ENCODE data around the gene ELF1. TPM values are rescaled to one million over a fixed set of nuclear protein-coding genes. Genes with fewer than 3 reads are reported as not detected.
"Not testable (repeated sequence)": the region's sequence is repeated elsewhere in the genome, so short reads cannot be mapped to it uniquely, and the experiment has no call there.

The ELF1 gene
- total RNA-seq, 2 experiments from 2014 or later = 120 to 143 TPM

- Mint-ChIP-seq H3K27ac (peak overlapping the region; percentile 93), H3K9me3 (ENCODE audit: low read depth) (no peaks in the 10 kb centered on the region), H3K36me3 (peaks cover 47% of the 10 kb centered on the region), H3K27me3 (no peaks in the 10 kb centered on the region), H3K4me3 (peak overlapping the region; percentile 96), H3K4me1 (peaks cover 51% of the 10 kb centered on the region)
- ATAC-seq (peak; percentile 64), DNase-seq (peak; percentile 81)
- CTCF ChIA-PET = interaction anchor here (1.0 to 1.6 kb wide), 2 partner anchors 20 to 38 kb away, joined by 3 read pairs; no protein-coding TSS in a partner anchor
Observed at GRCh38 chr13:40982772-40983171, 36.3 kb downstream of the ELF1 start.

GRCh38 chr13:40981949-40982348 lies 37.2 kb downstream of the ELF1 start:
- Mint-ChIP-seq H3K27ac (peak overlapping the region; percentile 93), H3K36me3 (peaks cover 50% of the 10 kb centered on the region), H3K27me3 (no peaks in the 10 kb centered on the region), H3K4me3 (peak overlapping the region; percentile 96), H3K4me1 (peaks cover 55% of the 10 kb centered on the region), H3K9me3 (ENCODE audit: low read depth) (no peaks in the 10 kb centered on the region)
- DNase-seq = no peak
- CTCF ChIA-PET = interaction anchor here (1.1 to 1.6 kb wide), 2 partner anchors 21 to 27 kb away, joined by 3 read pairs; no protein-coding TSS in a partner anchor
- ATAC-seq = no peak

- Mint-ChIP-seq H3K27me3 (no peaks in the 10 kb centered on the region), H3K36me3 (peaks cover 53% of the 10 kb centered on the region), H3K4me1 (peaks cover 57% of the 10 kb centered on the region), H3K4me3 (peak overlapping the region; percentile 96), H3K9me3 (ENCODE audit: low read depth) (no peaks in the 10 kb centered on the region), H3K27ac (peak overlapping the region; percentile 96)
- CTCF ChIA-PET = interaction anchor here (1.1 to 1.6 kb wide), 3 partner anchors 21 to 71 kb away, joined by 3 read pairs; no protein-coding TSS in a partner anchor
- ATAC-seq = peak; percentile 17
- no peak for DNase-seq
Observed at GRCh38 chr13:40981361-40981760, 37.8 kb downstream of the ELF1 start.

GRCh38 chr13:40980461-40980860 lies 38.7 kb downstream of the ELF1 start:
- DNase-seq = no peak
- Mint-ChIP-seq H3K4me3 (peak overlapping the region; percentile 96), H3K36me3 (peaks cover 60% of the 10 kb centered on the region), H3K27ac (peak overlapping the region; percentile 96), H3K27me3 (no peaks in the 10 kb centered on the region), H3K4me1 (peaks cover 59% of the 10 kb centered on the region), H3K9me3 (ENCODE audit: low read depth) (no peaks in the 10 kb centered on the region)
- ATAC-seq = peak; percentile 45
- CTCF ChIA-PET = interaction anchor here (1.2 to 1.5 kb wide), 2 partner anchors 12 to 72 kb away, joined by 3 to 8 read pairs; no protein-coding TSS in a partner anchor

- no peaks in the 10 kb centered on the region for H3K9me3 Mint-ChIP-seq (ENCODE audit: low read depth)
- no peak for DNase-seq
- CTCF ChIA-PET = interaction anchor here (1.1 to 2.9 kb wide), 5 partner anchors 13 to 75 kb away, joined by 3 to 10 read pairs (median 5); partner anchors contain the start of gene ELF1
- peaks cover 64% of the 10 kb centered on the region for H3K4me1 Mint-ChIP-seq
- H3K4me3 Mint-ChIP-seq = peak overlapping the region; percentile 96
- H3K36me3 Mint-ChIP-seq = peaks cover 56% of the 10 kb centered on the region
- ATAC-seq = no peak
- H3K27ac Mint-ChIP-seq = peak overlapping the region; percentile 96
- no peaks in the 10 kb centered on the region for H3K27me3 Mint-ChIP-seq
Observed at GRCh38 chr13:40979232-40979631, 39.9 kb downstream of the ELF1 start.

GRCh38 chr13:40978109-40978508 lies 41.0 kb downstream of the ELF1 start:
- H3K36me3 Mint-ChIP-seq = peaks cover 58% of the 10 kb centered on the region
- H3K4me1 Mint-ChIP-seq = peaks cover 60% of the 10 kb centered on the region

GRCh38 chr13:40975441-40975840 lies 43.7 kb downstream of the ELF1 start:
- Mint-ChIP-seq H3K36me3 (peaks cover 55% of the 10 kb centered on the region), H3K9me3 (ENCODE audit: low read depth) (no peaks in the 10 kb centered on the region), H3K27me3 (no peaks in the 10 kb centered on the region), H3K27ac (peak overlapping the region; percentile 71), H3K4me3 (no peak overlapping the region), H3K4me1 (peaks cover 80% of the 10 kb centered on the region)
- CTCF ChIA-PET = interaction anchor here (0.9 to 3.0 kb wide), 6 partner anchors 11 to 85 kb away, joined by 3 to 17 read pairs (median 12); partner anchors contain the start of gene WBP4
- ATAC-seq = no peak
- no peak for DNase-seq

More at GRCh38 chr13:40978109-40978508, 41.0 kb downstream of the ELF1 start:
- not testable (repeated sequence) for H3K27me3 Mint-ChIP-seq; ATAC-seq; H3K9me3 Mint-ChIP-seq (ENCODE audit: low read depth); DNase-seq
- peak overlapping the region; percentile 96 for H3K4me3 Mint-ChIP-seq
- H3K27ac Mint-ChIP-seq = peak overlapping the region; percentile 85
- CTCF ChIA-PET = interaction anchor here (0.6 to 2.9 kb wide), 5 partner anchors 34 to 56 kb away, joined by 3 to 10 read pairs (median 3); no protein-coding TSS in a partner anchor

GRCh38 chr13:40974460-40975407 lies 44.4 kb downstream of the ELF1 start:
- Mint-ChIP-seq H3K4me3 (peak overlapping the region; percentile 25), H3K36me3 (peaks cover 49% of the 10 kb centered on the region), H3K27ac (peak overlapping the region; percentile 71), H3K4me1 (peaks cover 85% of the 10 kb centered on the region), H3K9me3 (ENCODE audit: low read depth) (no peaks in the 10 kb centered on the region), H3K27me3 (no peaks in the 10 kb centered on the region)
- CTCF ChIA-PET = interaction anchor here (0.6 to 3.0 kb wide), 27 partner anchors 9 to 614 kb away, joined by 3 to 17 read pairs (median 4); partner anchors contain the start of genes ELF1 and WBP4
- ATAC-seq (peak; percentile 80), DNase-seq (peak; percentile 59)

GRCh38 chr13:40973409-40973808 lies 45.7 kb downstream of the ELF1 start:
- Mint-ChIP-seq H3K27me3 (no peaks in the 10 kb centered on the region), H3K27ac (no peak overlapping the region), H3K4me3 (no peak overlapping the region), H3K4me1 (peaks cover 83% of the 10 kb centered on the region), H3K9me3 (ENCODE audit: low read depth) (no peaks in the 10 kb centered on the region), H3K36me3 (peaks cover 42% of the 10 kb centered on the region)
- CTCF ChIA-PET = interaction anchor here (0.9 to 3.0 kb wide), 11 partner anchors 8 to 87 kb away, joined by 3 to 17 read pairs (median 5); partner anchors contain the start of gene WBP4
- no peak for ATAC-seq
- DNase-seq = no peak

GRCh38 chr13:40971321-40971720 lies 47.8 kb downstream of the ELF1 start:
- H3K27me3 Mint-ChIP-seq = no peaks in the 10 kb centered on the region
- H3K27ac Mint-ChIP-seq = peak overlapping the region; percentile 6
- ATAC-seq = no peak
- CTCF ChIA-PET = interaction anchor here (1.0 kb wide), 1 partner anchor 88 kb away, joined by 3 read pairs; no protein-coding TSS in a partner anchor
- DNase-seq = no peak
- no peak overlapping the region for H3K4me3 Mint-ChIP-seq
- peaks cover 35% of the 10 kb centered on the region for H3K36me3 Mint-ChIP-seq
- H3K9me3 Mint-ChIP-seq (ENCODE audit: low read depth) = no peaks in the 10 kb centered on the region
- peaks cover 81% of the 10 kb centered on the region for H3K4me1 Mint-ChIP-seq

GRCh38 chr13:40970803-40971202 lies 48.3 kb downstream of the ELF1 start:
- peak overlapping the region; percentile 65 for H3K27ac Mint-ChIP-seq
- CTCF ChIA-PET = interaction anchor here (1.0 to 1.4 kb wide), 2 partner anchors 84 to 89 kb away, joined by 3 to 4 read pairs; no protein-coding TSS in a partner anchor
- peaks cover 80% of the 10 kb centered on the region for H3K4me1 Mint-ChIP-seq
- ATAC-seq (no peak), DNase-seq (no peak)
- H3K9me3 Mint-ChIP-seq (ENCODE audit: low read depth) = no peaks in the 10 kb centered on the region
- no peaks in the 10 kb centered on the region for H3K27me3 Mint-ChIP-seq
- H3K36me3 Mint-ChIP-seq = peaks cover 30% of the 10 kb centered on the region
- H3K4me3 Mint-ChIP-seq = no peak overlapping the region

- Mint-ChIP-seq H3K4me3 (no peak overlapping the region), H3K9me3 (ENCODE audit: low read depth) (no peaks in the 10 kb centered on the region), H3K27ac (peak overlapping the region; percentile 33), H3K27me3 (no peaks in the 10 kb centered on the region), H3K36me3 (peaks cover 32% of the 10 kb centered on the region), H3K4me1 (peaks cover 79% of the 10 kb centered on the region)
- CTCF ChIA-PET = interaction anchor here (1.4 kb wide), 1 partner anchor 86 kb away, joined by 4 read pairs; no protein-coding TSS in a partner anchor
- ATAC-seq (peak; percentile 45), DNase-seq (no peak)
Observed at GRCh38 chr13:40969169-40969901, 49.8 kb downstream of the ELF1 start.
